Cerebellar cortex (tissue), 1 donor: ENCODE results near the gene TMEM273.

Experiments
- DNase-seq: peaks from one replicate; pipeline ENCODE4 v3.0.0-alpha.2; 2015; ENCODE audit warnings: low spot score

TMEM273 gene

GRCh38 chr10:49187950-49188761 is at the start of gene TMEM273:
Gene TMEM273, minus strand, starts transcription at chr10:49188391. Its CDS starts 55 bp downstream, at chr10:49188336.
- peak; percentile 14 for DNase-seq

GRCh38 chr10:49237985-49238384 is 49.8 kb upstream of the TMEM273 start:
- no peak for DNase-seq

DNA sequence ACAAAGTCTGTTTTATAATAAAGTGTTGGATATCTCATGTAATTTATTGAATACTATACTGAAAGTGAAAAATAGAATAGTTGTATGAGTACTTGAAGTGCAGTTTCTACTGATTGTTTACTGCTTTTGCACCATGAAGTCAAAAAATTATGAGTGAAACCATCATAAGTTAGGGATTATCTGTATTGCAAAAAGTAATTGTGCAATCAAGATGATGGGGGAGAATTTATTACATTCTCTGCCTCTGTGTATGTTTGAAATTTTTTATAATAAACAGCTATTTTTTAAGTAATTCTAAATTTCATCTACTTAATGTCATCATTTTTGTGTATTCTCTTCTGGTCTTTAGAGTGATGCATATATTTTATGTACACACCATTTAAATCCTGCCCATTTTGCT is 47.2 kb upstream of the TMEM273 start:
- DNase-seq, result no peak

GRCh38 chr10:49231086-49231820 is 43.1 kb upstream of the TMEM273 start:
- DNase-seq, result no peak

DNA sequence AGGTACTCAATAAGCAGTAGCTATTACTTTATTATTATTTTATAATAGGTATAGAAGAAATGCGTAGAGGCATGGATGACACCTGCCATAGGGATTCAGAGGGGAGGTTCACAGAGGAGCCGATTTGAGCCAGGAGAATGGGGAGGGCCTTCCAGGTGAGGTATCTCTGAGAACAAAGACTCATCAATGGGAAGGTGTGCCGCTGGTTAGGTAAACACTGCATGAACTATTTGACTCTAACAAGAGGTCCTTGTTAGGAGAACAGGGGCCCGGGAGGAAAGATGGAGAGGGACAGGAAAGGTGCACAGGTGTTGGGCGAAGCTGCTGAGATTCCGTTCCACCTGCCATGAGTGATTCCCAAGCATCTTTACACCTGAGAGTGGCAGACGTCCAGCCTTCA is 41.8 kb upstream of the TMEM273 start:
- DNase-seq, result no peak

- no peak for DNase-seq
Measured at GRCh38 chr10:49228677-49229076, 40.5 kb upstream of the TMEM273 start.

DNA sequence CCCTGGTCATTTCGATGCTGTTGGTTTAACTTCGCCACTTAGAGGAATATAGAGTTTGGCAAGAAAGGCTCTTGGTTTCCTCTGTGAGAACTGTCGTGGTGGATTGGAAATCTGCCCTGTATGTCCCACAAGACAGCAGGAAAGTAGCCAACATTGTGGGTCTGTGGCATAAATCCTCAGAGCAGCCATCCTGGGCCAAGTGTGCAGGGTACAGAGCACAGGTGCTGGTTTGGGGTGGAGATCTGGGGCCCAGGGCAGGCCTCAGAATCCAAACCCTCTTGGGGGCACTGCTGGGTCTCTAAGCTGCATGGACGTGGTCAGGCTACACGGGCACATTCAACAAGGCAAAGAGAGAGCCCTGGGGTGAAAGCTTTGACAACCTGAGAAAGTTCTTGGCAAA is 39.2 kb upstream of the TMEM273 start:
- DNase-seq, result no peak

- DNase-seq, result no peak
Measured at GRCh38 chr10:49226594-49226993, 38.4 kb upstream of the TMEM273 start.

- DNase-seq, result no peak
Measured at GRCh38 chr10:49225218-49225876, 37.2 kb upstream of the TMEM273 start.

GRCh38 chr10:49223205-49223604 is 35.0 kb upstream of the TMEM273 start:
- no peak for DNase-seq

GRCh38 chr10:49222170-49222569 is 34.0 kb upstream of the TMEM273 start:
- DNase-seq, result no peak

GRCh38 chr10:49220679-49221078 is 32.5 kb upstream of the TMEM273 start:
- DNase-seq, result no peak

DNA sequence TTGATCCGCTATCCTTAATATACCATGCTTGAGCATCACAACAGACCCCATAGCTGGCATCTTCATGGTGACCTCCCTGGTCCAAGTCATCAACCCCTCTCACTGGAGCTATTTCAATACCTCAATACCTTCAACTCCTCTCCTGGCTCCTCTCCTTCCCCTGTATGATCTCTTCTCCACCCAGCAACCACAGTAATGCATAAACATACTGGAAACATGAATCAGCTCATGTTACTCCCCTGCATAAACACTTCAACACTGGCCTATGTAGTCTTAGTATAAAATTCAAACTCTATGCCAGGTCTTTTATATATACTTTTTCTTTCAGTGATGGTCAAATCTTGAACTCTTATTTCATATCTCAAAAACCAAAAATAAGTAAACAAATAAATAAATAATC is 31.8 kb upstream of the TMEM273 start:
- no peak for DNase-seq

DNA sequence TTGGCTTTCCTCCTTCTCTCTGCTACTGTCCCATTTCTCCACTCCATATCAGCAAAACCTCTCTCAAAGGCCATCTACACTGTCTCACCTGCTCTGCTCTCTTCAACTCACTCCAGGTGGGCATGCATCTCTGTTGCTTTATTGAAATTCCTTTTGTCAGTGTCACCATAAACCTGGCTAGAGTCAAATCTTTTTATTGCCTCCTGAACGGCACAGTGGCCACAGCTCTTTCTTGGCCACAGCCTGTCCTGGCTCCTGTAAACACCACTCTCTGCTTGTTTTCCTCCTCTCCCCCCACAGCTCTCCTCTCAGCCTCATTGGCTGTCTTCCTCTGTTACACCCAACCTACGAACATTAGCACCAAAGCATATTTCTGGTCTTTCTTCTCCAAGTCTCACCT is 31.1 kb upstream of the TMEM273 start:
- no peak for DNase-seq

- no peak for DNase-seq
Measured at GRCh38 chr10:49218480-49218879, 30.3 kb upstream of the TMEM273 start.

- DNase-seq, result no peak
Measured at GRCh38 chr10:49217645-49218044, 29.5 kb upstream of the TMEM273 start.

- no peak for DNase-seq
Measured at GRCh38 chr10:49213211-49213610, 25.0 kb upstream of the TMEM273 start.

DNA sequence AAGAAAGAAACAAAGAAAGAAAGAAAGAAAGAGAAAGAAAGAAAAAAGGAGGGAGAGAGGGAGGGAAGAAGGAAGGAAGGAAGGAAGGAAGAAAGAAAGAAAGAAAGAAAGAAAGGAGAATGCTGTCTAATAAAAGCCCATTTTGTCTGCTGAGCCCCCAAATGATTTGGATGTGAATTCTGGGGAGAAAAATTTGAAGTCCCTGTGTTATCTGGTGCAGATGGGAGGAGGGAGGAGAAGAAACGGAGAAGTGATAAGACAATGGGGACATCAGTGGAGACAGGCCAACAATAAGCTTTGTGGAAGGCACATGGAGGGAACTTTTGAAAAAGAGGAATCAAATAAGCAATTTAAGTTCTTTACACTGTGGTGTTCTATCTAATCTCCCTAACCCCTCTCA is 24.6 kb upstream of the TMEM273 start:
- no peak for DNase-seq

GRCh38 chr10:49212076-49212475 is 23.9 kb upstream of the TMEM273 start:
- DNase-seq, result no peak

- DNase-seq, result no peak
Measured at GRCh38 chr10:49208996-49209395, 20.8 kb upstream of the TMEM273 start.

GRCh38 chr10:49207936-49208487 is 19.8 kb upstream of the TMEM273 start:
- no peak for DNase-seq

DNA sequence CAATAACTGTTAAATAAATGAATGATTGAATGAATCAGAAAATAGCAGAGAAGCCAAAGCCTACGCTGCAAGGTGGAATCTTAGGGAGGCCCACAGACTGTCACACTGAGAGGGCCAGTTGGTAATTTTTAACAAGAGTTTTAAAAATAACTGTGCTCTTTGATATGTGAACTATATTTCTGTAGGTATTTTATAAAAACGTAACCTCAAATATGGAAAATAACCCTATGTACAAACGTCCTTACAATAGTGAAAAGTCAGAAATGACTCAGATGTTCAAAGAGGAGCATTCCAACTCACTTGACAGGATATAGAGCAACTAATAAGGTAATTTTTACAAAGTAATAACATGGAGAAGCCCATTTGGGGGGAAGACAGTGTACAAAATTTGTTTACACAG is 18.9 kb upstream of the TMEM273 start:
- no peak for DNase-seq

GRCh38 chr10:49205206-49205605 is 17.0 kb upstream of the TMEM273 start:
- DNase-seq, result no peak
